DMS53 treated with DMSO at 0.1 percent for 48 hours (cell line): Measurements from ENCODE around the gene GET4.
A peak's percentile ranks its signal among the peaks of the same experiment; 100 is the strongest.

ENCODE experiments used
- DNase-seq: peaks from one replicate; lab custom pipeline; 2025; ENCODE audit not compliant: unreplicated experiment; lab: John Stamatoyannopoulos, UW

The GET4 gene

DNA sequence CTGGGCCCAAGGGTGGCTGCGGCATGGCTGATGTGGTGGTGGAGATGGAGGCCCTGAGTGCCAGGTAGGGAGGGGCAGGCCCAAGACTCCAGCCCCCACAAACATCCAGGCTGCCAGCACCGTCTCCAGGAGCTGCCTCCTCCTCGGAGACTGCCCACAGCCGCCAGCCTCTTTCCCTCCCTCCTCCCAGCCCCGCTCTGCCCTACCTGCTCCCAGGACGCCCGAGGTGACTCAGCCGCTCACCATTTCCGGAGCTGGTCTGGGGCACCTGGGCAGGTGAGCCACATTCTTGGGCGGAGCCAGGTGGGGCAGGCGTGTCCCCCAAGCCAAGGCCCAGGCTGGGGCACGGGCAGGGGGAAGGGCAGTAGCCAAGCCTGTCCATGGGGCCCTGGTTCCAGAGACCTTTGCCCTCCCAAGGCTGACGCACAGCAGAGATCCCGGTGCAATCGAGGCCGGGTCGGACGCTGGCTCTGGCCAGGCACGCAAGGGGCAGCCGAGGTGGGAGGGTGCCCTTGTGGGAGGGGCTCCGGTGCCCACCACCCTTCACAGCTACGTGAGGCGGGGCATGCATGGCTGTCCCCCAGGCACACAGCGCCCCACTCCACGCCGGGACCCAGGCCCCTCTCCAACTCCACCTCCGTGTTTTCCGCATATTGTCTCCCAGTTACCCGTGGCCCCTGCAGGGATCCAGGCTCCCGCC lies 69.4 kb downstream of the GET4 start:
- peak; percentile 87 for DNase-seq
